Activated CD4-positive, alpha-beta T cell treated with anti-CD3 and anti-CD28 coated beads, Interleukin-2, amount 10 ng/mL, durations not matched to agents 24 days and 14 days (primary cell): ENCODE data around the gene MID1. TPM values are rescaled to one million over a fixed set of nuclear protein-coding genes. Genes with fewer than 3 reads are reported as not detected.

Experiments
- DNase-seq: peaks from one replicate; pipeline ENCODE4 v3.0.0; 2022
- H3K27ac Mint-ChIP-seq: one replicate; pipeline ENCODE4 v1.8.0; 2022; ENCODE audit warnings: mild to moderate bottlenecking, mixed read lengths
- H3K27me3 Mint-ChIP-seq: one replicate; pipeline ENCODE4 v1.8.0; 2022; ENCODE audit warnings: mixed read lengths
- H3K36me3 Mint-ChIP-seq: one replicate; pipeline ENCODE4 v1.8.0; 2022; ENCODE audit warnings: low read depth, mild to moderate bottlenecking, mixed read lengths
- H3K4me1 Mint-ChIP-seq: one replicate; pipeline ENCODE4 v1.8.0; 2021; ENCODE audit warnings: mixed read lengths
- H3K4me3 Mint-ChIP-seq: one replicate; pipeline ENCODE4 v1.8.0; 2022; ENCODE audit warnings: mild to moderate bottlenecking, moderate library complexity, mixed read lengths
- H3K9me3 Mint-ChIP-seq: one replicate; pipeline ENCODE4 v1.8.0; 2021; ENCODE audit warnings: mixed read lengths
- intact Hi-C: fragments of 100-400 bp; cut with micrococcal nuclease; formaldehyde crosslinking; loops from one replicate; pipeline ENCODE4 v1.15.1; 2023
- total RNA-seq: library from RNA; stranded (reverse); gene quantifications from 2 replicates; pipeline ENCODE4 v1.2.3, GENCODE V29; 2022

MID1 gene
- total RNA-seq, 1 donor from 2014 or later, result not detected

DNA sequence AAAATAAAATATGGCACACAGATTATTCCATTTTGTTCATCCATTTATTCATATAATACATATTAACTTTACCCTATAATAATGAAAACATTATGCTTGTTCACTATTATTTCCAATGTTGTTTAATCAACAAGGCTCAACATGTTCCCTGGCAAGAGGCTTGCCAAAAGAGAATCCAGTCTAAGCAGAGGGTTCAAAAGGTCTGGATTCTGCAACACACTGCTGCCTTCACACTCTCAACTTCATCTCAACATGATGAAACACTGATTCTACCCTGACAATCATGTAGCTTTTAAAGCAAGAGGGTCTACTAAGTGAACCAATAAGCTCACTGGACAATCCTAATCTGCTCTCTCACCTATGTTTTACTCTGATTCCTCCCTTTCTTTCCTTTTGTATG is 101.1 kb downstream of the MID1 start:
- Mint-ChIP-seq H3K9me3 (no peaks in the 10 kb centered on the region), H3K27ac (no peak overlapping the region), H3K27me3 (no peaks in the 10 kb centered on the region), H3K36me3 (no peaks in the 10 kb centered on the region), H3K4me3 (no peak overlapping the region), H3K4me1 (no peaks in the 10 kb centered on the region)
- intact Hi-C loops, result no loop called here
- DNase-seq, result no peak

DNA sequence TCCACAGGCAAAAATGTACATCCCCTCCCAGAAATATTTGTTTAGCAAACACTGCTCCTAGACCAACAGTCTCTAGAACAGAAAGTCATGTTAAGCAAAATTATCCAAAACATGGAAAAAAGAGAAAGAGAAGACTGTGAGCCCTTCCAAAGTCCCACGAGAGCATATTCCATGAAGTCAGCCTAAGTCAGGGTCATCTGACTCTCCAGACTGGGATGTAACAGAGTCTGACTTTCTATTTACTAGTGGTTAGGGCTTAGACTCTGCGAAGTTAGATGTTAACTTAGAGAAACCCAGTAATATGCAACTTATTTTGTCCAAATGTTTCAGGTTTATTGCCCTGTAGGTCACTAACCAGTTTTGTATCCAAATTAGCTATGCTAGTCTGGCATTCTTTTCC is 102.3 kb downstream of the MID1 start:
- H3K4me3 Mint-ChIP-seq, result no peak overlapping the region
- intact Hi-C loops, result no loop called here
- no peaks in the 10 kb centered on the region for H3K27me3 Mint-ChIP-seq
- no peaks in the 10 kb centered on the region for H3K4me1 Mint-ChIP-seq
- no peaks in the 10 kb centered on the region for H3K9me3 Mint-ChIP-seq
- no peak for DNase-seq
- H3K27ac Mint-ChIP-seq, result no peak overlapping the region
- H3K36me3 Mint-ChIP-seq, result no peaks in the 10 kb centered on the region

DNA sequence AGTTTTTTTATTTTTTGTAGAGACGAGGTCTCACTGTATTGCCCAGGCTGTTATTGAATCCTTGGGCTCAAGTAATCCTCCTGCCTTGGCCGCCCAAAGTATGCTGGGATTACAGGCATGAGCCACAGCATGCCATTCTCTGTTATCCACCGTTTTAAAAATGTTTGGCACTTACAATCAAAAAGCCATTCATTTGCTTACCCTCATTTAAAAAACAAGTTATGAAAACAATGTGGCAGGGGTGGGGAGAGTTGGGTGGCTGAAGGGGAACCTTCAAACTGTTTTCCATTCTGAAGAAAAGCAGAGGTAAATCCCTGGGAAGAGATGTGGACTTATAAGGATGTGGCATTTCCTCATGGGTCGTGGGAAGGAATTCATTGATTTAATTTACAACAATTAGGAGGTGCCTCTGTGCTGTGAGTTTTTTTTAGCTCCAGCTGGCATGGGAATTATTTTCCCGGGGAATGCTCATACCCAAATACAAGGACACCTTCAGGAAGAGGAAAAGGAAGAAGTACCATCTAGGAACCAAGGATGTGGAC is 103.5 kb downstream of the MID1 start:
- H3K36me3 Mint-ChIP-seq, result no peaks in the 10 kb centered on the region
- H3K27me3 Mint-ChIP-seq, result no peaks in the 10 kb centered on the region
- H3K27ac Mint-ChIP-seq, result no peak overlapping the region
- no peaks in the 10 kb centered on the region for H3K9me3 Mint-ChIP-seq
- intact Hi-C loops, result no loop called here
- H3K4me1 Mint-ChIP-seq, result no peaks in the 10 kb centered on the region
- no peak overlapping the region for H3K4me3 Mint-ChIP-seq
- DNase-seq, result no peak

DNA sequence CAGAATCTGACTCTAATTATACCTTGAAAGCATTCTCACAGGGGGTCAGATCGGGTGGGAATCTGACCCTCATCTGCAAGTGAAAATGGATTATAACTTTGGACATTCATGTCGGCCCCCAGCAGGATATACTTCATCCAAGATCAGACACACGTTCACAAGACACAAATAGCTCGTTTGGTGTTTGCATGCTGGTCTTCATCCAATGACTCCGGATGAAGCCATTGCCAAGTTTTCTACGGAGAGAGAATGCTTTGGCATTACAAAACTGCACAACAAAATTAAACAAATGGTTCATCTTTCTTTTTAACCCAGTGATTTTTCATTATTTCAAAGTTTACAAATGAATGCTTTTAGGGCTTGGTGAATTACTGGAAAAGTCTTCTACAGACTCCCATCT is 105.5 kb downstream of the MID1 start:
- H3K9me3 Mint-ChIP-seq, result no peaks in the 10 kb centered on the region
- no peak for DNase-seq
- no peak overlapping the region for H3K4me3 Mint-ChIP-seq
- no peak overlapping the region for H3K27ac Mint-ChIP-seq
- no peaks in the 10 kb centered on the region for H3K4me1 Mint-ChIP-seq
- H3K27me3 Mint-ChIP-seq, result no peaks in the 10 kb centered on the region
- intact Hi-C loops, result no loop called here
- H3K36me3 Mint-ChIP-seq, result no peaks in the 10 kb centered on the region

DNA sequence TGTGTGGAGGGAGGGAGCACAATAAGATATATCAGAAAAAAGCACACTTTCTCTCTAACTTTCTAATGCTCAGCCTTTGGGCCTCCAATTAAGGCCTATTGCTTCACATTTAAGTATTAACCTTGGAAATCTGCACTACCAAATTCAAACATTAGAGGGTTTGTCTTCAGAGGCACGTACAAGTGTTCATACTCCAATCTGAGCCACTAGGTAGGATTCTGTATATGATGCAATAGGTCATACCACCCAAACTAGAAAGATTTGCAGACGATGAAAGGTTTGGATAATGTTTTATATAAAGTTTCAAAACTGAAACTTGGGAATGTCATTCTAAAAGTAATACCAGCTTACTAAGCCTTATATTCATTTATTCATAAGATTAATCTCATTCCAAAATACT is 106.4 kb downstream of the MID1 start:
- H3K27ac Mint-ChIP-seq, result no peak overlapping the region
- H3K9me3 Mint-ChIP-seq, result no peaks in the 10 kb centered on the region
- intact Hi-C loops, result no loop called here
- DNase-seq, result no peak
- H3K36me3 Mint-ChIP-seq, result no peaks in the 10 kb centered on the region
- no peak overlapping the region for H3K4me3 Mint-ChIP-seq
- no peaks in the 10 kb centered on the region for H3K4me1 Mint-ChIP-seq
- H3K27me3 Mint-ChIP-seq, result no peaks in the 10 kb centered on the region

DNA sequence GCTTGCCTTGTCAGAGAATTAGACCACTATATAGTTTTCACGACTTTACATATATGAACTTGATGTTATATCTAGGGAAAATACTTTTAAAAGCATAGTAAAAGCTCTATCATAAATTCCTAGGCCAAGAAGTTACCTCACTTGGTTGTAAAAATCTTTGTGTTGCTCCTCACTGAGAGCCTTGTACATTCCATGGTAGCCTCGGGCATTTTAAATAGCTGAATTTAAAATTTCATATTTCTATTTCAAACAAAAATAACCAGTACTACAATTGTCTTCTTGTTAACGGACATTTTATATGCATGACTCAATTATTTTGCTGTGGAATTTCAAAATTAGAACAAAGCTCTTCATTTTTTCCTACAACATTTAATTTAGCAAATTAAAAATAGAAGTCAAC is 107.6 kb downstream of the MID1 start:
- H3K27me3 Mint-ChIP-seq, result no peaks in the 10 kb centered on the region
- intact Hi-C loops, result no loop called here
- no peak for DNase-seq
- H3K27ac Mint-ChIP-seq, result no peak overlapping the region
- no peak overlapping the region for H3K4me3 Mint-ChIP-seq
- H3K36me3 Mint-ChIP-seq, result no peaks in the 10 kb centered on the region
- H3K4me1 Mint-ChIP-seq, result no peaks in the 10 kb centered on the region
- H3K9me3 Mint-ChIP-seq, result no peaks in the 10 kb centered on the region

DNA sequence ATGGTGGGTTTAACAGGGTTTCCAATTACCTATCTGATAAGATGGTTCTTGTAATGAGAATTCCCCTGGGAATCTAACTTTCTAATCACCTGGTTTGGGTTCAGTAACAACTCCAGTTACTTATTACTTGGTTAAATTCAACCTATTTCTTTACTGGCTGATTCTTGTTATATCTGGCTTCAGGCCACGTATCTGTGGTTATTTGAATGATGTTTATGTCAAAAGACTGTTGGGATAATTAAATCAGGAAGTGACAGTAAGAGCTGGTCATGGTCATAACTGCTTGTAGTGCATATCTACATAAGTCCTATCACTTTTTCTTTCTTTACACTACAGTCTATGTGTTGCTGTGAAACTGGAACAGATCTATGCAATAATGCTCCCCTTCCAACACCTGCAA is 108.1 kb downstream of the MID1 start:
- H3K36me3 Mint-ChIP-seq, result no peaks in the 10 kb centered on the region
- H3K4me3 Mint-ChIP-seq, result no peak overlapping the region
- no peaks in the 10 kb centered on the region for H3K27me3 Mint-ChIP-seq
- intact Hi-C loops, result no loop called here
- H3K4me1 Mint-ChIP-seq, result no peaks in the 10 kb centered on the region
- no peaks in the 10 kb centered on the region for H3K9me3 Mint-ChIP-seq
- DNase-seq, result no peak
- H3K27ac Mint-ChIP-seq, result no peak overlapping the region

DNA sequence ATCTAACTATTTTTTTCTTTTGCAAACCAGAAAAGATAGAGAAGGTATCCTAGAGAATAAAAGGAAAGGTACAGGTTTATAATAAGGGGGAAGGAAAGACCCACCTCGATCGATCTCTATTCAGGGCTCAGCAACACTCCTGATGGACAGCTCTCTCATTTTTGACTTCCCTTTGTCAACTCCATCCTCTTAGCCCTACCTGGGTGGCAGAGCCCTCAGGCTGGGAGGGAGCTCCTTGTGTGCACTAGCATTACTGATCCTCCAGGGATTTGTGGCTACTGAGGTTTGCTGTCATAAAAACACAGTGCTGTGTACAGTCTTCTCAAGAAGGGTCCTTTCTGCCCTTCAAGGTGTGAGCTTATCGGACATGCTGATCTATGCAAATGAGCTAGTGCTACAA is 111.0 kb downstream of the MID1 start:
- no peak for DNase-seq
- no peak overlapping the region for H3K4me3 Mint-ChIP-seq
- H3K36me3 Mint-ChIP-seq, result no peaks in the 10 kb centered on the region
- H3K4me1 Mint-ChIP-seq, result no peaks in the 10 kb centered on the region
- H3K27ac Mint-ChIP-seq, result no peak overlapping the region
- intact Hi-C loops, result no loop called here
- no peaks in the 10 kb centered on the region for H3K9me3 Mint-ChIP-seq
- no peaks in the 10 kb centered on the region for H3K27me3 Mint-ChIP-seq

DNA sequence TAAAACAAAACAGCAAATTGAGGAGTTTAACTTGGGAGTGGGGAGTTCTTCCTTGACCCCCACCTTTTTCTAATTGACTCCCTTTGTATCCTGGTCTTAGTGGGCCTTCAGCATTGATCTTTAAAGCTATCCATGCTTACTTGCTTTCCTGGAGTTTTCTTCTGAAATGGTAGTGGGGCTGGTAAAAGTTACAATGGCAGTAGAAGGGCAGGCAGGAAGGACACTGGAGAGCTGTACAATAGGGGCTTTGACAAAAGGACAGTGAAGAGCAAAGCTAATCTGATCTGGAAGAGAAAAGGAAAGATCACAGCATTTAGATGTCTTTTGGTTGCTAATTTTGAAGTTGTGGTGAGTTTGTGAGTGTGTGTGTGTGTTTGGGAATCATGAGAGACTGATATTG is 111.5 kb downstream of the MID1 start:
- intact Hi-C loops, result no loop called here
- H3K4me3 Mint-ChIP-seq, result no peak overlapping the region

DNA sequence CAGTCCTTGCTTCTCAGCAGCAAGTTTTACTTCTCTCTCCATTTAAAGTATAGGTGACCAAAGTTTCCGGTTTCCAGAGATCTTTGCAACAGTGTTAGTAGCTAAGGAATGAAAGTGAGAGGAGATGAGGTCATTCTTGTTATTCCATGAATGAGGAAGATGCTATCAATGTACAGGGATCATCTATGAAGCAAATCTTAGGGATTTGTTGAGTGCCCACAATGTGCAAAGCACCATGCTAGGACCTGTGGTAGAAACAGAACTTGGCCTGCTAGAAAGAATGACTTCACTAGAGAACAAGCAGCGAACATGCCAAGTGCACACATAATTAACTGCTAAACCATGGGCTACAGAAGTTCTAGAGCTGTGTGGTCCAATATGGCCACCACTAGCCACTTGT is 112.5 kb downstream of the MID1 start:
- H3K27me3 Mint-ChIP-seq, result no peaks in the 10 kb centered on the region
- H3K27ac Mint-ChIP-seq, result no peak overlapping the region
- no peaks in the 10 kb centered on the region for H3K9me3 Mint-ChIP-seq
- no peaks in the 10 kb centered on the region for H3K36me3 Mint-ChIP-seq
- no peak for DNase-seq
- no peaks in the 10 kb centered on the region for H3K4me1 Mint-ChIP-seq
- intact Hi-C loops, result no loop called here
- H3K4me3 Mint-ChIP-seq, result no peak overlapping the region

More for the DNA sequence above, 111.5 kb downstream of the MID1 start:
- Mint-ChIP-seq H3K27ac (no peak overlapping the region), H3K9me3 (no peaks in the 10 kb centered on the region), H3K36me3 (no peaks in the 10 kb centered on the region), H3K27me3 (no peaks in the 10 kb centered on the region), H3K4me1 (no peaks in the 10 kb centered on the region)
- no peak for DNase-seq

DNA sequence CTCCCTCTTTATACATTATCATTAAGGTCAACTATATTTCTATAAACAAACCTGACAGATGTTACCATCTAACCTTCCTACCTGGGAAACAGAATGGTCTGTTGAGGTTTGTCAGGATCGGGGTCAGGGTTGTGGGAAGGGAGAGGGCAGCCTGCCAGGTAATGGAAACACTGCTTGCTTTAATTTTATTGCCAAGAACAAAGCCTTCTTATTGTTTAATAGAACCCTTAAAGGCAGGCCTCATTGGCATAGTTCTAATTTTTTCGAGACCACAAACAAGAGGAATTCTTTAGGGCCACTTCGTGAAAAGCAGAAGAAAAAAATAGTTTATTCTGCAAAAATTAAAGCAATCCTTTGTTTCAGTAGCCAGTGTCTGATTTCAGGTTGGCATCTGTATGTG is 113.2 kb downstream of the MID1 start:
- no peak for DNase-seq
- Mint-ChIP-seq H3K4me1 (no peaks in the 10 kb centered on the region), H3K36me3 (no peaks in the 10 kb centered on the region)

DNA sequence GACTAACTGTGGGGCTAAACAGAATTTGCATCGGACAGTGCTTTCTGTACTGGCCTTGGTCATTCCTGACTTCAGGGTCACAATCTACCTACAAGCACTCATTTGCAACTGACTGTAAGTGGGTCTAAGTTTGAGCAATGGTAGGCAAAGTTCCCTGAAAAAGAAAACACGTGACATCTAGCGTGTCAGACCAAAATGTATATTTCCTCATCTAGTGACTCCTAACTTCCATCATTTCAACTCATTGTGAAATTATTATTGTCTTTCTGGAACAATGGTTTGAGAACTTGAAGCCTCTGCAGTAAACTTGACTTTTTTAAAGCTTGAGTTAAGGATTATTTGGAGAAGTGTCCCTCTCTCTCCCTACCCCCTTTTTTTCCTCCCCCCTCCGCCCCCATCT is 113.6 kb downstream of the MID1 start:
- no peak for DNase-seq
- intact Hi-C loops, result no loop called here
- no peaks in the 10 kb centered on the region for H3K36me3 Mint-ChIP-seq
- no peaks in the 10 kb centered on the region for H3K9me3 Mint-ChIP-seq
- no peaks in the 10 kb centered on the region for H3K4me1 Mint-ChIP-seq
- H3K27ac Mint-ChIP-seq, result no peak overlapping the region
- no peaks in the 10 kb centered on the region for H3K27me3 Mint-ChIP-seq
- no peak overlapping the region for H3K4me3 Mint-ChIP-seq

More for the DNA sequence above, 113.2 kb downstream of the MID1 start:
- intact Hi-C loops, result no loop called here
- Mint-ChIP-seq H3K4me3 (no peak overlapping the region), H3K27ac (no peak overlapping the region), H3K9me3 (no peaks in the 10 kb centered on the region), H3K27me3 (no peaks in the 10 kb centered on the region)

DNA sequence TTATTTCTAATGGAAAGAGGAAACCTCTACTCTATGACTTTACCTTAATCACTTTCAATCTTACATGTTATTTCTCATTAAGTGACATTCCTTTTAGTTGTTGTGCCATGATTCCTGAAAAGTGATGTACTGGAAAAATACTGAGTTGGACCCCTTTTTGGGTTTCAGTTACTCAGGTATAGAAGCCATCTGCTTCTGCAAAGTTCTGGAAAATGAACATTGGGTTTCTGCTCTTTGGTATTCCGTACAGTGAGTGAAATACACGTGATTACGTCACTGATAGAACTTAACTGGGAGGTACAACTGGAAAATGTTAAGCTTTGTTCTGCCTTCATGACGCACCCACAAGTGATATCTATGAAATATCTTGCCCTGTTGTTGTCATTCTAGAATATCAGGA is 114.7 kb downstream of the MID1 start:
- intact Hi-C loops, result no loop called here
- H3K36me3 Mint-ChIP-seq, result no peaks in the 10 kb centered on the region
- H3K27me3 Mint-ChIP-seq, result no peaks in the 10 kb centered on the region
- H3K9me3 Mint-ChIP-seq, result no peaks in the 10 kb centered on the region
- H3K4me1 Mint-ChIP-seq, result no peaks in the 10 kb centered on the region
- DNase-seq, result no peak
- no peak overlapping the region for H3K4me3 Mint-ChIP-seq
- H3K27ac Mint-ChIP-seq, result no peak overlapping the region

DNA sequence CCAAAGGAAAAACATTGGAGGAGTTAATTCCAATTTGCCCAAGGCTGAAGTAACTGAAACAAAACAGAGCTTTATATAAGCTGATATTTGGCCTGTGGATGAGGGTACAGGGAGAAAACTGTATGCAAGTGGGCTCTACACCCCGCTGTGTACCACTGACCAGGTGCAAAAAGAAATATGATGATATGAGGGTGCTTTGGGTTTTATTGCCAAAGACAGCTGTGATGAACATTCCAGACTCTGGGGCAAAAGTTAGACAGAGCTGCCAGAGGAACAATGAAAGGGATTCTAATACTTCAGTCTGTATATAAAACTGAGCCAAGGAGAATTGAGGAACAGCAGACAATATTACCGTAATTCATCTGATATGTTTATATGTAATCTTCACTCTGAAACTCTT is 117.4 kb downstream of the MID1 start:
- Mint-ChIP-seq H3K27me3 (no peaks in the 10 kb centered on the region), H3K4me1 (no peaks in the 10 kb centered on the region), H3K36me3 (no peaks in the 10 kb centered on the region), H3K27ac (no peak overlapping the region), H3K9me3 (no peaks in the 10 kb centered on the region), H3K4me3 (no peak overlapping the region)
- DNase-seq, result no peak
- intact Hi-C loops, result no loop called here

DNA sequence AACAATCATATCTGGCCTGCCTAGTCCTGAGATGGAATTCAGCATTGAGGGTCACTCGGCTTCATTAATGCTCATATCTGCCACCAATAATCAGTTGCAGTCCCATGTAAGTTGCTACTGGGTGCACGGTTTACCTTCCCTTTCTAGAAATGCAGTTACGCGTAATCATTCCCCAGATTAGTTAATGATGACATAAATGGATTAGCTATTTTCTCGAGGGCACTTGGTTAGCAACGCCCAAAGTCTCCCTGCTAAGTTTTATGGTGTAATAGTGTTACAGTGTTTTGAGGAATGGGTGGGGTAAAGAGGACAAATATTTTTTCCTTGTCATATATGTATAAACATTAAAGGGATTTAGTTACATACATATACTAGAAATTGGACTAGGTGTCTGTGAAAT is 118.8 kb downstream of the MID1 start:
- Mint-ChIP-seq H3K4me3 (no peak overlapping the region), H3K27ac (no peak overlapping the region), H3K4me1 (no peaks in the 10 kb centered on the region), H3K27me3 (no peaks in the 10 kb centered on the region), H3K36me3 (no peaks in the 10 kb centered on the region), H3K9me3 (no peaks in the 10 kb centered on the region)
- intact Hi-C loops, result no loop called here
- no peak for DNase-seq
